ENCODE results near the gene SMARCC1.

DNA sequence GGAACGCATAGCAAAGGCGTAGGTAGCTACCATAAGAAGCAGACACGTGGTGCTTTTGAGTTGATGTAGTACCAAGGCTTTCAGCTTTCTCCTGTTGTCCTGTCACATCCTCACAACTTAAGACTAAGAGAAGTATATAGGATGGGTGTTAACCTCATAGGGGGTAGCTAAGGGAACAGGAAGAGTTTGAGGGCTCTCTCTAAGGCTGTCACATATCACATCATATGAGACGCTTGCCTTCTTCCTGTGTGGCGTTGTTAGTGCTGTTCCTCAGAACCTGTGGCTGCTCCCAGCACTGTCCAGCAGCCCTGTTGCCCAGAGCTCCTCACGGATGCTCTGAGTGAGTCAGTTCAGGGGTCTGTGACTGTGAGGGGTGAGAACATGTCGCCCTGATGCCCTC is 35.9 kb upstream of the SMARCC1 start:
- TF ChIP-seq YY1 (IDR thresholded peaks at IDR 0.05; ENCODE audit: insufficient read depth, insufficient read length) = no peak
- TF ChIP-seq ZNF274 (IDR thresholded peaks at IDR 0.05; ENCODE audit: low read depth, low read length) = no peak

All from NT2/D1 (cell line).